Measurements from ENCODE around the gene PAF1.
"Not testable (repeated sequence)": the region's sequence is repeated elsewhere in the genome, so short reads cannot be mapped to it uniquely, and the experiment has no call there.

Gene PAF1

GRCh38 chr19:39384839-39385568, 5.9 kb downstream of the PAF1 start:
- no peak for DNase-seq (ENCODE audit: extremely low read depth in 1 of 2, low read depth in 1 of 2)

DNA sequence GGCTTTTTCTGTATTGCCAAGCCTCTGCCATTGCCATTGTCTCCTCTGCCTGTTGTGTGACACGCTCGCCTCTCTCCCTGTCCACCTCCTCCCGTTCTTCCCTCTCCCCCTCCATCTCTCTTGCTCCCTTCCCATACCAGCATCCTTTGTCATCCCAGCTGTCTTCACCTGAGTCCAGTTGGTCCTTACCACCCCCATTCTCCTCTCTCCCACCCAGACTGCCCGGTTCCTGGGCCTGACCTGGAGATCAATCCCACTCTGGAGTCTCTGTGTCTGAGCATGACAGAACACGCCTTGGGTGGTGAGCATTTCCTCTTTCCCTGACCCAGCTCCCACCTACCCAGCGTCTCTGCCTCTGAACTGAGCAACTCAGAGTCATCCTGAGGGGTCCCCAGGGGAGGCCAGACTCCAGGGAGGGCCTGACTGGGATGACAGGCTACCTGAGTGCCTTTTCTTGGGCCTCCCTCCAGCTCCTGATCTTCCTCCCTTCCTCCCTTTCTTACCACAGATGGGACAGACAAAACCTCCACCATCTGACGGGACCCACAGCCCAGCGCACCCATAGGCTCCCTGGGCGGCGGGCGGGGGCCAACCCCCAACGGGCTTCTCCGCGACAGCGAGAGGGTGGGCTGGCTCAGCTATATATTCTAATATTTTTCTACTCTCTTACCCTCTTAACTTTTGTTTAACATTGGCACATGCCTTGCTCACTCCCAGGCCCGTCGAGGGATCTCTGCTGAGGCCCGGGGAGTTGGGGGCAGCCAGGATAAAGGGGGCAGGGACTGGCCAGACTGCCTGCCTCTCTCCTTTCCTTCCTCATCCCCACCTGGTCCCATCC, 7.7 kb downstream of the PAF1 start:
- DNase-seq (ENCODE audit: extremely low read depth in 1 of 2, low read depth in 1 of 2), result no peak

DNA sequence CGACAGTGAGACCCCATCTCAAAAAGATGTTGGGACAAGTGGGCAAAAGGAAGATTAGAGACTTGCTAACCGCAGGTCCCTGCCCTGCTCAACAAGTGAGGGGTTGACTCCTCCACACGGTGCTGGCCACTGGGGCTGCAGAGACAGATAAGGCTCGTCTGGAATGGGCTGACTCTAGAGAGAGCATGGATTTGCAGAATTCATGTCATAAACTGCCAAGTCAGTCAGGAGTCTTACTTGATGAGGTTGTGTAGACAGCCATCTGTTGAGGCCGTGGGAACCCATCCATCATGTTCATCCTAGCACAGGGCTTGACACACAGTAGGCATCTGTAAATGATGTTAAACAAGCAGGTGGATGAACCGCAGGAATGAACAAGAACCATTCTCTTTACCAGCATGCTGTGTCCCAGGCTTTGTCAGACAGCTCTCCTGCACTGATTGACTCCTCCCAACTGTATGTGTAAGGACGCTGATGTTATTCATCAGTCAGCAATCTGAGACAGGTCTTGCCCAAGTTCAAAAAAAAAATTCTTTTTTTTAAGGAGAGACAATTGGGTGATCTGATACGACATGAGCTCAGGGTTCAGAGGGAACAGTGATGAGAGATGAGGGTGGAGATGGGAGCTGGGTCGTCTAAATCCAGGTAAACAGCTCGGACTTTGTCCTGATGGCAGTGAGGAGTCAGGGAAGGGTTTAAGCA, 8.8 kb downstream of the PAF1 start:
- DNase-seq (ENCODE audit: extremely low read depth in 1 of 2, low read depth in 1 of 2), result no peak

DNA sequence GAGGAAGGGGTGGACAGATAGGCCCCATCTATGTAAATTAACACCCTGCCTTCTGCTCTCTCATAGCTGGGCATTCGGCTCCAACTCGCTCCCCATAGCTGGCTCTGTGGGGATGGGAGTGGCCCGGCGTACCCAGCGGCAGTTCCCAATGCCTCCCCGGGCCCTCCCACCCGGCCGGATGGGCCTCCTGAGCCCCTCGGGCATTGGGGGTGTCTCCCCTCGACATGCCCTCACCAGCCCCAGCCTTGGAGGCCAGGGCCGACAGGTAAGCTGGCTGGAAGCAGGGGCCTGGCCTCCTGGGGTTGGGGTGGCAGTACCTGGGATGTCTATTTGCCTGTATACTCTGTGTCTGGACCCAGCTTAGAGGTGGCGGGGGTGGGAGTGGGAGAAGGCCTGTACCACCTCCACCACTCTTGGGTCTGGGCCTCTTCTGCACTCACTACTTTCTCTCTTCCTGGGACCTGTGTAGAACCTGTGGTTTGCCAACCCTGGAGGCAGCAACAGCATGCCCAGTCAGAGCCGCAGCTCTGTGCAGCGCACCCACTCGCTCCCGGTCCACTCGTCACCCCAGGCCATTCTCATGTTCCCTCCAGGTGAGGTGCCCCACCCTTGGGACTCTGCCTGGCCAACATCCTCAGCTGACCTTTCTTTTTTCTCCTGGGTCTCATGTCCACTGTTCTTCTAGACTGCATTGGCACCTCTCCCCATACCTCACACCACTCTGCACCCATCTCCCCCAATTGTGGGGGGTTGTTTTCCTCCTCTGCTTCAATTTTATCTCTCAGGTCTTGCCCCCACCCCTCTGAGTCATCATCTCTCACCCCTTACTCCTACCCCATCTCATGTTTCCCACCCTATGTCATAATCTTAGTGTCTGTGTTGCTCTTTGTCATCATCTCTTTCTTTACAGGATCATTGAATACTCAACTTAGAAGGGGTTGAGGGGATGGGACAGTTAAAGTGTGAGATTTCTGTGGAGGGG, 10.1 kb downstream of the PAF1 start:
- no peak for DNase-seq (ENCODE audit: extremely low read depth in 1 of 2, low read depth in 1 of 2)

DNA sequence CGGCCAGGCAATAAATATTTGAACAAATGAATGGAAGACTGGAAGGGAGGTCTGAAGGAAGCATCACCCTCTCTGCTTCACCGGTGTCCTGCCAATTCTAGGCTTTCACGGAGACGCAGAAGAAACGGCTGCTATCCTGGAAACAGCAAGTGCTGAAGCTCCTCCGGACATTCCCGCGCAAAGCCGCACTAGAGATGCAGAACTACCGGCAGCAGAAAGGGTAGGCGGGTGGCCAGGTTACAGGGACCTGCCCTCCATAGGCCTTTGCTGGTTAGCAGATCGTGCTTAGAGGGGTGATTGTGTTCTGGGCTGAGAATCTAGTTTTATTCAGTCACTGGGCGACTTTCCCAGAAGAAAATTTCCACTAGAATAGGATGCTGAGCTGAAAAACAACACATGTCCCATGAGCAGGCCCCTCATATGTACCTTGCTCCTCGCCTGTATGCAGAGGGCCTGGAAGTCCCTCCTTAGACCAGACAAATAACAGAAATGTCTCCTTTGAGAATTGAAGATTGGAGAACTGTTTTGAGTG, 11.0 kb downstream of the PAF1 start:
- DNase-seq (ENCODE audit: extremely low read depth in 1 of 2, low read depth in 1 of 2), result no peak

- DNase-seq (ENCODE audit: extremely low read depth in 1 of 2, low read depth in 1 of 2), result not testable (repeated sequence)
These were observed 11.5 kb downstream of the PAF1 start for GRCh38 chr19:39379366-39379765.

- DNase-seq (ENCODE audit: extremely low read depth in 1 of 2, low read depth in 1 of 2), result no peak
These were observed 13.2 kb downstream of the PAF1 start for GRCh38 chr19:39377373-39378362.

DNA sequence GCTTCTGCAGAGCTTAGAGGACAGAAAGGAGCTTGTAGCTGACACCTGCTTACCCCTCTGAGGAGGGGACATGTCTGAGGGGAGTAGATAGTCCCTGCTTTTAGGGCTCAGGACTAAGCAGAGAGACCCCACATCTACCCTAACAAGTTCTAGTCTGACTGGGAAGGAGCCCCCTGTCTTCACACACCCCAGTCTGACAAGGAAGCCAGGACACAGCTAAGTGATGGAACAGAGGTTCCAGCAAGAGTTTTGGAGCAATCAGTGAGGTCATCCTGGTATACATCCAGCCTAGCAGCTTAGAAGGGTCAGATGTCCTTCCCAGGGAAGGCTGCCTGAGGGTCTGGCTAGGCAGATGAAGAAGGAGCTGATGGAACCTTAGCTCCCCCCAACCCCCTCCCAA, 15.0 kb downstream of the PAF1 start:
- DNase-seq (ENCODE audit: extremely low read depth in 1 of 2, low read depth in 1 of 2), result no peak

DNA sequence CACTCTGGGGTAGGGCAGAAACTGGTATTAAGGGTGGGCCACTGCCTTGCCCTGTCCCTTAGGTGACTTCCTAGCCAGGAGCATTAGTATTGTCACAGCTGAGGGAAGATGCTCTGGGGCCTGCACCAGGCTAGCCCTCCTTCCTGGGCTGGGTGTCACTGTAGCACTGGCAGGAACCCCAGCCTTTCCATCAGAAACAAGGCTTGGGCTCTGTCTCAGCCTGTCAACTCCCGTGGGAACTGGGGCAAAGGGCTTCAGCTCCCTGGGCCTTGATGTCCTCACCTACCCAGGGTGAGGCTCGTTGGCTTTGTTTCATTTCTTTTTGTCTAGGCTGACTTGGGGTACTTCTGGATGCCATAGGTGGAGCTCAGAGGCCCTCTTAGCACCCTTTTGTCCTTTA, 18.0 kb downstream of the PAF1 start:
- no peak for DNase-seq (ENCODE audit: extremely low read depth in 1 of 2, low read depth in 1 of 2)

- no peak for DNase-seq (ENCODE audit: extremely low read depth in 1 of 2, low read depth in 1 of 2)
These were observed 18.7 kb downstream of the PAF1 start for GRCh38 chr19:39372047-39372802.

GRCh38 chr19:39370735-39371134, 20.2 kb downstream of the PAF1 start:
- no peak for DNase-seq (ENCODE audit: extremely low read depth in 1 of 2, low read depth in 1 of 2)

GRCh38 chr19:39369200-39369599, 21.7 kb downstream of the PAF1 start:
- no peak for DNase-seq (ENCODE audit: extremely low read depth in 1 of 2, low read depth in 1 of 2)

DNA sequence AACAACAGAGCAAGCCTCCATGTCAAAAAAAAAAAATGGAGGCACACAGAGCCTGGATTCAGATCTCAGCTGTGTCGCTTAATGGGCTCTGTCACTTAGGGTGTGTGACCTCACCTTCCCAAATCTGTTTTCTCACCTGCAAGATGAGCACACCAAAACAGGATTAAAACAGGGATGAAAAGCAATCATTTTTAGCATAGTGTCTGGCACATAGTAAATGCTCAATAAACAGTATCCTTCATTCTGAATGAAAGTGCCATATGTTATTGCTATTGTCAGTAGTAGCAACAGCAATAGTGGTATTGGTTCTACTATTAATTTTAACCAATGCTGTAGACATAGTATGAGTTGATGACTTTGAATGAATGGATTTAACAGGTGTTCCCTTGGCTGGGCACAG, 25.4 kb downstream of the PAF1 start:
- DNase-seq (ENCODE audit: extremely low read depth in 1 of 2, low read depth in 1 of 2), result no peak

DNA sequence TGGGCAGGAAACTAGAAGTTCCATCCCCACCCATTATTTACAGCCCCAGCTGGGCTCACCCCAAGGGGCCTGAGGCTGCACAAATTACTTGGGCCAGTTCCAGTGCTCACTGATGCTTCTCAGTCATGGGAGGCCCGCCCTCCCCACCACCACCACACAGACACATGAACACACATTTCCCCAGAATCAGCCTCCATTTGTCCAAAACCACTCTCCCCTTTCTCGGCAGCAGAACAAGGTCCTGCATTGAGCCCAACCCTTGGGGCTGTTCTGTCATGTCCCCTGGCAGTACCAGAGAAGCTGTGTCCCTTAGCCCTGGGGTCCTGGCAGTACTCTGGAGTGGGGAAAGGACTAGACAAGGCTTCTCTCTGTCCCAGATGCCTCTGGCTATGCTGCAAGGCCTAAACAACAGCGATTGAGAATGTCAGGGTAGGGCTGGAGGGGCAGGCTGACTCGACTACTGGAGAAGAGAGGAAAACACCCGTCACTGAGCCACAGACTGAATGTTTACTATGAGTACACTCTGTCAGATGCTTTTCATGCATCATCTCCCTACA, 26.9 kb downstream of the PAF1 start:
- DNase-seq (ENCODE audit: extremely low read depth in 1 of 2, low read depth in 1 of 2), result no peak

GRCh38 chr19:39362682-39363657, 27.9 kb downstream of the PAF1 start:
- DNase-seq (ENCODE audit: extremely low read depth in 1 of 2, low read depth in 1 of 2), result no peak

DNA sequence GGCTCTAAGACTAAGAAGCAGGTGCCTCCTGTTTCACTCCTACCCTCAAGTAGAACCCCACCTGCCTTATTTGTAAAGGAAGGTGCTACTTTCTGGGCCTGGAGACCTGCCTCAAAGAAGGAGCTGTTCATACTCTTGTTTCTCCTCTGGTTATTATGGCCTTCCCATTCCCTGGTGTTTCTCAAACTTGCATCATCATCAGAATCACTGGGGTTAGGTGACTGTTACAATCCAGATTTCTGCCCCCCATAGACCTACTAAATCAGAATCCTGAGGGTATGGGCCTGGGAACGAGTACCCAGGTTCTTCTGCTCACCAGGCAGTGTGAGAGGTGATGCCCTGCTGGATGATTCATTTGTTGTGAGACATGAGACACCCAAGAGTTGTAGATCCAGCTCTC, 30.3 kb downstream of the PAF1 start:
- DNase-seq (ENCODE audit: extremely low read depth in 1 of 2, low read depth in 1 of 2), result no peak

DNA sequence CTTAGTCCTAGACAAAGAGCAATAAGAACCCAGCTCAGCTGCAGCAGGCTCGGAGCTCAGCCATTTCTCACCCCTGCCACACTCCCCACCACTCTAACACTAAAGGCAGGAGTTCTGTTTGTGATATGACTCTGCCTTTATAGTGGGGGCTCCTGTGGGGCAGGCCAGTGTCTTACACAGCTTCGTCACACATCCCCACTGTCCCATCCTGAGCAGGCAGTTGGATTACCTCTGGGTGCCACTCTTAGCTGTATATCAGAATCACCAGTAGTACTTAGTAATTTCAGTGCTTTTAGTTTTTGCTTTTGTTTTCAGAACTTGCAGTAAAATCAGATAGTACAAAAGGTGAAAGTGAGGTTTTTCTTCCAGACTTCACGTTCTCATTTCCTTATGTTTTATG, 31.9 kb downstream of the PAF1 start:
- DNase-seq (ENCODE audit: extremely low read depth in 1 of 2, low read depth in 1 of 2), result no peak
